ENCODE results near the gene ZNHIT2.

ZNHIT2 gene

DNA sequence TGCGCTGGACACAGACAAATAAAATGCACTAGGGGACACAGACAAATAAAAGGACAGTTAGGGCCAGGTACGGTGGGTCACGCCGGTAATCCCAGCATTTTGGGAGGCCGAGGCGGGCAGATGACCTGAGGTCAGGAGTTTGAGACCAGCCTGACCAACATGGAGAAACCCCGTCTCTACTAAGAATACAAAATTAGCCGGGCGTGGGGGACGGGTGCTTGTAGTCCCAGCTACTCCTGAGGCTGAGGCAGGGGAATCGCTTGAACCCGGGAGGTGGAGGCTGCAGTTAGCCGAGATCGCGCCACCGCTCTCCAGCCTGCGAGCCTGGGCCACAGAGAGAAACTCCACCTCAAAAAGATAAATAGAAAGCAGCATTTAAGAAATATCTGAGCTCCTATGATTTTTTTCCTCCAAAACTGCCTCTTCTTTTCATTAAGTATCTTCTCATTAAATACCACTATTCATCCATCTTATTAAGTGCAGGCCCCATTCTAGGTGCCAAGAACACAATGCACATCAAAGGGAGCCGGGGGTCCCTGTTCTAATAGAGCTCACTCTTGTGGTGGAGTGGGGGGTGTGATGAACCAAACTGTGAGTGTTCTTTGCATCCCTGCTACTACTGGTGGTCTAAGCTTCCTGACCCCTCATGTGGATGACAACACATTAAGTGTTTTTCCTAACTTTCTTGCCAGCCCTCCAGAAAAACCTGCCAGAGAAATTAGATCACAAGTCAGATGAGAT lies 766 bp upstream of the ZNHIT2 start:
- Histone ChIP-seq H3K36me3 (ENCODE audit: insufficient read depth, low read length) (peaks cover 48% of the 10 kb centered on the region), H3K27ac (ENCODE audit: low read depth, low read length) (peak overlapping the region; percentile 39; the same call in 1 of the 2 replicates), H3K9me3 (ENCODE audit: insufficient read depth, low read depth, low read length) (no peaks in the 10 kb centered on the region), H3K4me3 (ENCODE audit: low read length) (peak overlapping the region; percentile 29; the same call in 1 of the 2 replicates), H3K27me3 (ENCODE audit: insufficient read depth, low read length) (no peaks in the 10 kb centered on the region), H3K9ac (ENCODE audit: low read depth, low read length) (no peak overlapping the region), H3K4me1 (ENCODE audit: insufficient read depth, low read length) (peaks cover 7% of the 10 kb centered on the region)
- WGBS = 90% methylated on average over 18 of the region's 18 CpGs

DNA sequence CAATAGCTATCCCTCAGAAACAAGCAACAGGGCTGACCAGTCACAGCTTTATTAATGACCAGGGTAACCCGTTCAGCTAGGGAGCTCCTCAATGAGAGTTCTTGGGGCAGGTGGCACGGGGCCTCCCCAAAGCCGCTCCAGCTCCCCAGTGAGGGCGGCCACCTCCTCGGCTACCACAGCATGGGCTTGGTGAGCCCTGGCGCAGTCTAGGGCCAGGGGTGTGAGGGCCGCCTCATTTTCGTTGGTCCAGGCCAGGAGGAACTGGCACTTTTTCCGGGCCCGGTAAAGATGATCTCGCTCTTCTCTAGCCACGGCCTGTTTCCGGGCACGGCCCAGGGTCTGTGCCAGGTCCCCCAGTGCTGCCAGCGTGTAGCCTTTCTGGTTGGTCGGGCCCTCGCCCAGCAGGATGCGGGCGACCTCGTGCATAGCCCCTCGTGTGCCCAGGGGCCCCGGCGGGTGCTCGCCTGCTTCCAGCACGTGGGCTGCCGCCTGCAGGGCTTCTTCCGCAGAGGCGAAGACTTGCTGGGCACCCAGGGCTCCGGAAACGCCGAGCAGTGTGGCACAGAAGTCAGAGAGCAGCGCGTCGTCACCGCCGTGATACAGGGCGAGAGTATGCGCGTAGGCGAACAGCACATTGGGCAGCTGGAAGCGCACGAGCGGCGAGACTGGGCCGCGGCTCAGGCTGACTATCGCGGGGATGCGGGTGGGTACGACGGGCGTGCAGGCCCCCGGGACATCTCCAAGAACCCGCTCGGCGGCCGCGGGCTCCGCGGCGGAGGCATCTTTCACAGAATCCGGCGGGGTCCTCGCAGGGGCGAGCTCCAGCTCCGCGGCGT lies 913 bp downstream of the ZNHIT2 start:
- H3K27me3 ChIP-seq (ENCODE audit: insufficient read depth, low read length) = no peaks in the 10 kb centered on the region
- WGBS = 32% methylated on average over 68 of the region's 68 CpGs
- H3K4me3 ChIP-seq (ENCODE audit: low read length) = peak overlapping the region; percentile 86
- H3K4me1 ChIP-seq (ENCODE audit: insufficient read depth, low read length) = peaks cover 7% of the 10 kb centered on the region
- peak overlapping the region; percentile 94 for H3K9ac ChIP-seq (ENCODE audit: low read depth, low read length)
- no peaks in the 10 kb centered on the region for H3K9me3 ChIP-seq (ENCODE audit: insufficient read depth, low read depth, low read length)
- peaks cover 48% of the 10 kb centered on the region for H3K36me3 ChIP-seq (ENCODE audit: insufficient read depth, low read length)
- H3K27ac ChIP-seq (ENCODE audit: low read depth, low read length) = peak overlapping the region; percentile 94

DNA sequence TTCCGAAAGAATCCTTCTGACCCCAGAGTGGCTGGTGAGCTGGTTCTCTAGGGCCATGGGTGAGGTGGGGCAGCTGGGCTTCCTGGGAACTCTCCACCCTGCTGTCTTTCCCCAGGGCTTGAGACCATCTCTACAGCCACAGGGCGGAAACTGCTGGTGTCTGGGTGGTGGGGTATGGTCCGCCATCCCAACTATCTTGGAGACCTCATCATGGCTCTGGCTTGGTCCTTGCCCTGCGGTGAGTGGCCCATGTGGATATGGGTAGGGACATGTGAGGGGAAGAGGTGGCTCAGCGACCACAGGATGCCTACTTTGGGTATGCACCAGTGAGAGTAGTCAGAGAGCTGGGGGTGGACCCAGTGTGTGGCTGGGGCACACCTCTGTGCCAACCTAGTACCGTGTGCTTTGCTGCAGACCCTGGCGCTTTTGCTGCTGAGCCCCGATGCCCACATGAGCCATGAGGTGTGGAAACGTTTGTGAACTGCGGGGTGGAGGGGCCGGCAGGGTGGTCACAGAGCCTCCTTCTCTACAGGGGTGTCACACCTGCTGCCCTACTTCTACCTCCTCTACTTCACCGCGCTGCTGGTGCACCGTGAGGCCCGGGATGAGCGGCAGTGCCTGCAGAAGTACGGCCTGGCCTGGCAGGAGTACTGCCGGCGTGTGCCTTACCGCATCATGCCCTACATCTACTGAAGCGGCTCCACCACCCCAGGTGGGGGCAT lies 2.0 kb downstream of the ZNHIT2 start:
- H3K9ac ChIP-seq (ENCODE audit: low read depth, low read length) = 0 out of 2 replicates have a peak overlapping the region, but pooled peaks have one; percentile 94
- no peak overlapping the region for H3K27ac ChIP-seq (ENCODE audit: low read depth, low read length)
- no peaks in the 10 kb centered on the region for H3K9me3 ChIP-seq (ENCODE audit: insufficient read depth, low read depth, low read length)
- H3K27me3 ChIP-seq (ENCODE audit: insufficient read depth, low read length) = no peaks in the 10 kb centered on the region
- no peak overlapping the region for H3K4me3 ChIP-seq (ENCODE audit: low read length)
- WGBS = 97% methylated on average over 21 of the region's 21 CpGs
- H3K36me3 ChIP-seq (ENCODE audit: insufficient read depth, low read length) = peaks cover 39% of the 10 kb centered on the region
- H3K4me1 ChIP-seq (ENCODE audit: insufficient read depth, low read length) = peaks cover 5% of the 10 kb centered on the region; the same call in 1 of the 2 replicates

DNA sequence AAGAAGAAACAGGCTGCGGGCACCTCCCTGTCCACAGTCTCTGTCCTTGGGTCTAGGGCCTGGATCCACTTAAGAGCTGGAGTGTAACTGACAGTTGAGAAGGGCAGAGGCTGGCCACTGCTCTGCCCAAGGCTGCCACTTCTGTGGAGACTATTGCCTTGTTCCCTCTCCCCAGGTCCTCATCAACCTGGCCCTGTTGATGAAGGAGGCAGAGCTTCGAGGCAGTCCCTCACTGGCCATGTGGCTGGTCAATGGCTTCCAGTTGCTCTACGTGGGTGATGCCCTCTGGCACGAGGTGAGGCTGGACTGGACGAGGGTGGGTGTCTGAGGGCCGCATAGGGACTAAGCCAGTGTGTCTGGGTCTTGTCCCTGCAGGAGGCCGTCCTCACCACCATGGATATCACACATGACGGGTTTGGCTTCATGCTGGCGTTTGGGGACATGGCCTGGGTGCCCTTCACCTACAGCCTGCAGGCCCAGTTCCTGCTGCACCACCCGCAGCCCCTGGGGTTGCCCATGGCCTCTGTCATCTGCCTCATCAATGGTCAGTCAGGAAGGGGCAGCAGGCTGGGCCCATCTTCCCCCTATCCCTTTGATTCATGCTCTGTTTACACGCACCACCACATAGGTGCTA lies 2.8 kb downstream of the ZNHIT2 start:
- Histone ChIP-seq H3K27ac (ENCODE audit: low read depth, low read length) (no peak overlapping the region), H3K27me3 (ENCODE audit: insufficient read depth, low read length) (no peaks in the 10 kb centered on the region), H3K36me3 (ENCODE audit: insufficient read depth, low read length) (peaks cover 31% of the 10 kb centered on the region), H3K4me1 (ENCODE audit: insufficient read depth, low read length) (peaks cover 7% of the 10 kb centered on the region; the same call in 1 of the 2 replicates), H3K9ac (ENCODE audit: low read depth, low read length) (no peak overlapping the region), H3K4me3 (ENCODE audit: low read length) (no peak overlapping the region), H3K9me3 (ENCODE audit: insufficient read depth, low read depth, low read length) (no peaks in the 10 kb centered on the region)
- 94% methylated on average over 11 of the region's 11 CpGs for WGBS

DNA sequence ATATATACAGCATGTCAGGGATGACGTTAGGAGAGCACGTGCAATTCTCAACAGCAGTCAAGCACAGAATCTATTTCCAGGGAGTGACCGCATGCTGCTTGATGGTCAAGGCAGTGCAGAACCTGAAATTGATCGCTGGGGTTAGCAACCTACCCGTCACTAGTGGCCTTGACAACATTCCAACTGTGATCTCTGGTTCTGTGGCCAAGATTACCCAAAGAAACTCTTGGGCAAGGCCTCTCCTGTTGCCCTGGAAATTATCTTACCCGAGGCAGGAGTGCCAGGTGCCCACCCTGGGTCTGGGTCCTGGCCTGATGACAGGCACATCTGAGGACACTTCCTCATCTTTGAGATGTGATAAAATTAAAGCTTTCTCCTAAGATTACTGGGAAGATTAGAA lies 3.7 kb downstream of the ZNHIT2 start:
- Histone ChIP-seq H3K9me3 (ENCODE audit: insufficient read depth, low read depth, low read length) (no peaks in the 10 kb centered on the region), H3K27me3 (ENCODE audit: insufficient read depth, low read length) (no peaks in the 10 kb centered on the region), H3K4me1 (ENCODE audit: insufficient read depth, low read length) (peaks cover 7% of the 10 kb centered on the region; the same call in 1 of the 2 replicates), H3K36me3 (ENCODE audit: insufficient read depth, low read length) (peaks cover 28% of the 10 kb centered on the region), H3K9ac (ENCODE audit: low read depth, low read length) (no peak overlapping the region), H3K4me3 (ENCODE audit: low read length) (0 out of 2 replicates have a peak overlapping the region, but pooled peaks have one; percentile 90), H3K27ac (ENCODE audit: low read depth, low read length) (no peak overlapping the region)
- 94% methylated on average over 6 of the region's 6 CpGs for WGBS

DNA sequence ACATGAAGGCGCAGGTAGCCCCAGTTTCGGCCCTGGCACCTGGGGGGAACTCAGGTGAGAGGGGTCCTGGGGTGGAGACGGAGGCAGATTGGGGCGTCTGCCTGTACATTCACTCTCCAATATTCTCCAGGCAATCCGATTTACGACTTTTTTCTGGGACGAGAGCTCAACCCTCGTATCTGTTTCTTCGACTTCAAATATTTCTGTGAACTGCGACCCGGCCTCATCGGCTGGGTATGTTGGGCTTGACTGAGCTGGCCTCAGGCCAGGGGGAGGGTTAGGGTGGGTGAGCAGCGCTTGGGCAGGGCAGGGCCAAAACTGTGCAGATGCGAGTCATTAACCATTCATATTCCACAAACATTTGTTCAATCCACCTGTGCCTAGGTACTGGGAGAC lies 4.1 kb downstream of the ZNHIT2 start:
- Histone ChIP-seq H3K27me3 (ENCODE audit: insufficient read depth, low read length) (no peaks in the 10 kb centered on the region), H3K4me1 (ENCODE audit: insufficient read depth, low read length) (peaks cover 7% of the 10 kb centered on the region; the same call in 1 of the 2 replicates), H3K9me3 (ENCODE audit: insufficient read depth, low read depth, low read length) (no peaks in the 10 kb centered on the region), H3K27ac (ENCODE audit: low read depth, low read length) (no peak overlapping the region), H3K4me3 (ENCODE audit: low read length) (peak overlapping the region; percentile 90), H3K9ac (ENCODE audit: low read depth, low read length) (peak overlapping the region; percentile 37; the same call in 1 of the 2 replicates), H3K36me3 (ENCODE audit: insufficient read depth, low read length) (peaks cover 23% of the 10 kb centered on the region)
- WGBS = 65% methylated on average over 11 of the region's 14 CpGs

DNA sequence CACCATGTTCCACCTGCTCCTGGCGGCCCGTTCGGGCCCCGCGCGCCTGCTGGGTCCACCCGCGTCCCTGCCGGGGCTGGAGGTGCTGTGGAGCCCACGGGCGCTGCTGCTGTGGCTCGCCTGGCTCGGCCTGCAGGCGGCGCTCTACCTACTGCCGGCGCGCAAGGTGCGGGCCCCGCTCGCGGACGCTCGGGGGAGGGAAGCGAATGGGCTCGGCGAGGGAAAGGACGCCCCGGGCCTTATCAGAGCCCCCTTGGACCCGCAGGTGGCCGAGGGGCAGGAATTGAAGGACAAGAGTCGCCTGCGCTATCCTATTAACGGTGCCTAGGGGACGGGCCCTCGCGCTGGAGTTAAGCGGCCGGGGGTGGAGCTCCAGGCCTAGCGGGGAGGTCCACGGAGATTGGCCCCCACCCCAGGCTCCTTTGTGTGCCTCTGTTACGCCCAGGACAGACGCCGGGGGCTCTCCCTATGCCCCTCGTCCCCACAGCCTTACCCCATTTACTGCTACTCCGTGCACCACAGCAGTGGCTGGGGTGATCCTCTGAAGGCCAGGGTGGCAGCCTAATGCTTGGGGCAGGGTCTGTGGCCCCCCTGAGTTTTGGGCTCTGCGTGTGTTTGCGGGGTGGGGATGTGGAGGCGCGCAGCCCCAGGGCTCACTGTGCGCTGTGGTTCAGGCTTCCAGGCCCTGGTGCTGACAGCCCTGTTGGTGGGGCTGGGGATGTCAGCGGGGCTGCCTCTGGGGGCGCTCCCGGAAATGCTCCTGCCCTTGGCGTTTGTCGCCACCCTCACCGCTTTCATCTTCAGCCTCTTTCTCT lies 4.7 kb downstream of the ZNHIT2 start:
- Histone ChIP-seq H3K9me3 (ENCODE audit: insufficient read depth, low read depth, low read length) (no peaks in the 10 kb centered on the region), H3K27me3 (ENCODE audit: insufficient read depth, low read length) (no peaks in the 10 kb centered on the region), H3K36me3 (ENCODE audit: insufficient read depth, low read length) (peaks cover 22% of the 10 kb centered on the region), H3K4me1 (ENCODE audit: insufficient read depth, low read length) (peaks cover 7% of the 10 kb centered on the region; the same call in 1 of the 2 replicates), H3K9ac (ENCODE audit: low read depth, low read length) (peak overlapping the region; percentile 85), H3K27ac (ENCODE audit: low read depth, low read length) (peak overlapping the region; percentile 84; the same call in 1 of the 2 replicates), H3K4me3 (ENCODE audit: low read length) (peak overlapping the region; percentile 90)
- WGBS = 3% methylated on average over 57 of the region's 57 CpGs

DNA sequence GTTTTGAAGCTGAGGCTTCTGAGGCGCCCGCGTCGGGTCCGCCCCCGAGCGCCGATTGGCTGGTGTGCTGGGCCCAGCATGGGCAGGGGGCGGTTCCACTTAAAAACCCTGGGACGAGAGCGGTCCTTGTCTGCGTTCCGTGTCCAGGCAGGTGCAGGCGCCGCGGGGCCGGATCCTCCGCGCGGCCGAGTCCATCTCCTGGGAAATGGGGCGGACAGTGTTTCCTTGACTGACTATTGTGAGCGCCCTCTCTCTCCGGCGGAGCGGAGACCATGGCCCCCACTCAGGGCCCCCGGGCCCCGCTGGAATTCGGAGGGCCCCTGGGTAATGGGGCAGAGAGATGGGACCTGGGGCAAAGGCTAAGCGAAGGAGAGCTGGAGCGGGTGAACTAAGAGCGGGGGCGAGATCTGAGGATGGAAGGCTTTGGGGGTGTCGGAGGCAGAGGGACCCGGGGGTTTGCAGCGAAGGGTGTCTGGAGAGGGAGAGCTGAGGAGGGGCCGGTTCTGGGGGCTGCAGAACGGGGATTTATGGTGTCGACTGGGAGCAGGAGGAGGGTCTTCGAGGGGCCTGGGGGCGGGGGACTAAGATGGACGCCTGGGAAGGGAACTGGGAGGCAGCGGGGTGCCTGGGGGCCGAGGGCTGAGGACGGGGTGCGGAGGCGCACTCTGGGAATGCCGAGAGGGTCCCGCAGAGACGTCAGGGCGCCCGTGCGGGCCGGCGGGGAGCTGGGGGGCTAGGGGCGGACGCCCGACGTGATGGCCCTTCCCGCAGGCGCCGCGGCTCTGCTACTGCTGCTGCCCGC lies 5.6 kb downstream of the ZNHIT2 start, which contains the start of gene TM7SF2:
TM7SF2 (plus strand) TSS at position 129 of the 802 bp plus-strand sequence; CDS start at position 273, 144 bp downstream.
- no peaks in the 10 kb centered on the region for H3K9me3 ChIP-seq (ENCODE audit: insufficient read depth, low read depth, low read length)
- H3K27ac ChIP-seq (ENCODE audit: low read depth, low read length) = peak within 1 kb of the TSS; percentile 84
- H3K4me1 ChIP-seq (ENCODE audit: insufficient read depth, low read length) = peaks cover 7% of the 10 kb centered on the region; the same call in 1 of the 2 replicates
- H3K36me3 ChIP-seq (ENCODE audit: insufficient read depth, low read length) = peaks cover 22% of the 10 kb centered on the region
- H3K27me3 ChIP-seq (ENCODE audit: insufficient read depth, low read length) = no peaks in the 10 kb centered on the region
- under 1% methylated on average over 64 of the region's 64 CpGs for WGBS
- peak within 1 kb of the TSS; percentile 90 for H3K4me3 ChIP-seq (ENCODE audit: low read length)
- H3K9ac ChIP-seq (ENCODE audit: low read depth, low read length) = peak within 1 kb of the TSS; percentile 85

DNA sequence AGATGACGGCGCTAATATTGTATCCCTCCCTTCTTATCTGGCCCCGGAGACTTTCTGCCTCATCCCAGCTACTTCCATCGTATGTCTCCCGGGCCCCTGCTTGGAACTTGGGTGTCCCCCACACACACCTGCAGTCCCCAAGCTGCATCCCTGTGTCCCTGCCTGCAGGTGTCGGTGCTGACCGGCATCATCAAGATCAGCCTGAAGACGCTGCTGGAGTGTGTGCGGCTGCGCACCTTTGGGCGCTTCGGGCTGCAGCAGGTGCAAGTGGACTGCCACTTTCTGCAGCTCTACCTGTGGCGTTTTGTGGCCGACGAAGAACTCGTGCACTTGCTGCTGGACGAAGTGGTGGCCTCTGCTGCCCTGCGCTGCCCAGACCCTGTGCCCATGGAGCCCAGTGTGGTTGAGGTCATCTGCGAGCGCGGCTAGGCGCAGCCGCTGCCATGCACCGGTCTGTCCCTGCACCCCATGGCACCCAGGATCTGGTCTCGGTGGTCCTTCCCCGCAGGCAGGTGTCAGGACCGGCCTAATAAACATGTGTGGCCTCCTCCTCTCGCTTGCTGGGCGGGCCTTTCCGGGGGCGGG lies 6.2 kb downstream of the ZNHIT2 start:
- Histone ChIP-seq H3K9me3 (ENCODE audit: insufficient read depth, low read depth, low read length) (no peaks in the 10 kb centered on the region), H3K4me1 (ENCODE audit: insufficient read depth, low read length) (peaks cover 7% of the 10 kb centered on the region; the same call in 1 of the 2 replicates), H3K4me3 (ENCODE audit: low read length) (peak overlapping the region; percentile 25), H3K27me3 (ENCODE audit: insufficient read depth, low read length) (no peaks in the 10 kb centered on the region), H3K9ac (ENCODE audit: low read depth, low read length) (no peak overlapping the region), H3K36me3 (ENCODE audit: insufficient read depth, low read length) (peaks cover 22% of the 10 kb centered on the region), H3K27ac (ENCODE audit: low read depth, low read length) (no peak overlapping the region)
- WGBS = 64% methylated on average over 31 of the region's 31 CpGs

Data from HUES64 (cell line).